Measurements from ENCODE around the gene ISG20L2.

The ISG20L2 gene

DNA sequence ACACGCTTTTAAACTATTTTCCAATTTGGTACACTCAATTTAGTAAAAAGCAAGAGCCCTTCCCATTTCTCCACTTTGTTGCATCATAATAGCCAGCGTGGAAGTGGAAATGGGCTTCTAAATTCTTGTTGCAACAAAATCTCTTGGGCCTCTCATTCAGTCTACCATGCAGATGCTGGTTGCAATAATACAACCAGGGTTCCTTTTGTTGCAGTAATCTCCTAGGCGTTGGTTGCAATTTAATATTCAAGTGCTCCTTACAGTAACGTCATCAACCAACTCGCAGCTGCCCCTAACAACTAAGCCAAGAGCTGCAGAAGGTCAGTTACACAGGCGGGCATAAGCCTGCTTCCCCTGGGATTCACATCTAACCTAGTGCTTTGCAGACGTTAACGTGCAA lies 25.7 kb upstream of the ISG20L2 start:
- DNase-seq (ENCODE audit: low read depth) = no peak

DNA sequence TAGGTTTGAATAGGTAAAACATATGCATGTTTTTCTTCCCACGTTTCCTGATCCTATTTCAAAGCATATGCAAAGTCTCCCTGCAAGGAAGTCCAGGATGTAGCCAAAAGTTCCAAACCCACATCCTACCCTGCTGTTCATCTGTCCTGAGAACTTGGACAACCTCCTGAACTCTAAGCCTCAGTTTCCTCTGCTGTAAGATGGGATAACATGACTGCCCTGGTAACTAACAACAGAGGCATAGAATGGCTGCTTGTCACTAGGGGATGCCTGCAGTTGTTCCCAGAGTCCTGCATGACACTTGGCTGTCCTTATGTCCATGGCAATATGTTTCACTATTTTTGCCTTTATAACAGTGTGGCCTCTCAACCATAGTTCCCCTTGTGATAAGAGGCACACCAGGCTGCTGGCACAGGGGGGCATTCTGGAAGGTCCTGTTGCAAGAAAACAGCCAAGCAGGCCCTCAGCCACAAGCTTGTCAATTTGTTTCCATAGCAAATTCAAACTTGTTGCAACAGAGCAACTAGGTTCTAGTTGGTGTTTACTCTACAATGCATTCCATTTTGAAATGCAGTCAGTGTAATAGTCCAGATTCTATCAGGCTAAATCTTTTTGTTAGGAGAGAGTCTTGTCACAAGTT lies 24.4 kb upstream of the ISG20L2 start:
- DNase-seq (ENCODE audit: low read depth) = no peak

DNA sequence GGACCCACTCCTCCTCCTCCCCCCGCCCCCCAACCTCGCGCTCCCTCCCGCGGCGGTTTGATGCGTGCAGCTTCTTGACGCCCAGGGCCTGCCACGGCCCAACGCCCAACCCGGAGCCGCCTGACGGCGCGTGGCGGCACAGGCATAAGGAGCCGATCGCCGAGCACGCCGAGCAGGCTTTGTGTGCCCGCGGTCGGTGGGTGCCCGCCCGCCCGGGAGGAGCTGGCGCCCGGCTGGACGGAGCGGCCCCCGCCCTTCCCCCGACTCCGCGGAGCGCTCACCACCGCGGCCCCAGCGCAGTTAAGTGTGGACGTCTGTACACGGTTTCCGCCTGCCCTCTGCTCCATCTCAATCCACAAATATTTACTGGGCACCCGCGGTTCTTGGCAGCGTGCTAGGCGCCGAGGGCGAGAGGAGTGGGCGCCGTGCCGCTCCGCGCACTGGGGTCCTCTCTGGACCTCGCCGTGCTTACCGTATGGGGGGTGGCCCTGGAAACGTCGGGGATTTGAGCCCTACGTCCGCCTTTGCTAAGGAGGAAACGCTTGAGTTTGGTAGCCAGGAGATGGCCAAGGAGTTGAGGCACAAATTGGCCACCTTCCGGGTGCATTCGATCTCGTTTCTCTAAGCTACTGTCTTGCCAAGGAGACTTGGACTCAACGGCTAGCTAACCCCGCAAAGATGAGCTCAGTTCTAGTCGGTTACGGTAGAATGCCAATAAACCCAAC lies 23.4 kb upstream of the ISG20L2 start:
- peak; percentile 83 for DNase-seq (ENCODE audit: low read depth)

DNA sequence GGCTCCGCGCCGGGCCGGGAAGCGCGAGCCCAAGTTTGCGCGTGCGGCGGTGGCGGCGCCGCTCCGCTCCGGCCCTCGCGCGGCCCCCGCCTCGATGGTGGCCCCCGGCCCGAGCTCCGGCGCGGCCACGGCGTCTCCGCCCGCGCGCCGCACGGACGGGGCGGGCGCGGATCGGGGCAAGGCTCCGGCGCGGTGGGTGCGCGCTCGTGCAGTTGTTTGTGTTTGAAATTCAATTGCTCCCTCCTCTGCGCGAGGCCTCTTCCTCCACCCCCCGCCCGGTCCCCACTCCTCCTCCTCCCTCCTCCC lies 22.8 kb upstream of the ISG20L2 start, which contains the start of gene HDGF:
Gene HDGF (minus strand): TSS at position 225 of the 306 bp plus-strand sequence. CDS start 246 bp downstream, outside the sequence.
- no peak for DNase-seq (ENCODE audit: low read depth)

DNA sequence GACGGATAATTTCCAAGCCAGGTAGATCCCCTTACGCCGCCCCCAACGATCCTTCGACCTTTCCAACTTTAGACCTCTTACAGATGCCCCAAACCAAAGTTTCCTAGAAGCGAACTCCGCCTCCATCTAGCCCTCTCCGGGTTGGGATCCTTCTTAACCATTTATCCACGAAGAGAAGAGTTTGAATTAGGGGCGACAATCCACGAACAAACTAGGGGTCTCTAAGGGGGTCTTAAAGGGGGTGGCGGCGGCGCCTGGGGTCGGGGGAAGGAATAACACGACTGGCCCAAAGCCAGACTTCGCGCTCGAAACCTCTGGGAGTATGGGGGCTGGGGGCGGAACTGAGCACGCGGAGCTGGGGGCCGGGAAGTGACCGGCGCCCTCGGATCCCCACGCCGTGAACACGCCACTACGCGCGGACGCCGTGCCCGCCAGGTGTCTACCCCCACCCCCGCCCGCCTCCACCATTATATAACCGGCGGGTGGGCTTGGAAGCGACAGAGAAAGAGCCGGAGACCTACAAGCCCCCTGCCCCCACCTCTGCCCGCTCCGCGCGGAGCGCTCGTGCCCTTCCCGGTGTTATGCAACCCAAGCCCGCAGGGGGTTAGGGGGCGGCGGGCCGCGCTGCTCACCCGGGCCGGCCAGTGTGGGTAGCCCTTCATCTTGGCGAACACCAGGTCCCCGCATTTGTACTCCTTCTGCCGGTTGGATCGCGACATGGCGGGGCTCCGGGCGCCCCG lies 22.3 kb upstream of the ISG20L2 start:
- DNase-seq (ENCODE audit: low read depth) = no peak

DNA sequence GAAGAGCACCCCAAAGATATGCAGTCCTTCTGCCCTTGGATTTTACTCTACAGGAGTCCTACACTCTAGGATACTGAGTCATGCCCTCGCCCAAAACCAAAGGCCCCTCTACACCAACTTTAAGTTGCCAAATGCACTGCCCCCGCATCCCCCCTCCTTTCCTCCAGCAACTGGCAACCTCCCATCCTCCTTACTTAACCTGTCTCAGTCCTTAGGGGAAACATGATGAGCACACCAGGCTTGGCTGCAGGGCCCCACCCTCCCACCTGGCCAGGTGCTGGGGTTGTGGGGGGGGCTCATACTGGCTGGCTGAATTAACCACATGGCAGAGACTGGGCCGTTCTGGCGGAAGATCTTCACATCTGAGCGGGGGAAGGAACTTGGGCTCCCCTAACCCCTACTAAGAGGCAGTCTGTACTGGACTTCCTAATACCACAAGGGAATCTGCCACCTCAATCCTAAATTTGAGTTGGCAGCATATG lies 21.7 kb upstream of the ISG20L2 start:
- DNase-seq (ENCODE audit: low read depth) = no peak

DNA sequence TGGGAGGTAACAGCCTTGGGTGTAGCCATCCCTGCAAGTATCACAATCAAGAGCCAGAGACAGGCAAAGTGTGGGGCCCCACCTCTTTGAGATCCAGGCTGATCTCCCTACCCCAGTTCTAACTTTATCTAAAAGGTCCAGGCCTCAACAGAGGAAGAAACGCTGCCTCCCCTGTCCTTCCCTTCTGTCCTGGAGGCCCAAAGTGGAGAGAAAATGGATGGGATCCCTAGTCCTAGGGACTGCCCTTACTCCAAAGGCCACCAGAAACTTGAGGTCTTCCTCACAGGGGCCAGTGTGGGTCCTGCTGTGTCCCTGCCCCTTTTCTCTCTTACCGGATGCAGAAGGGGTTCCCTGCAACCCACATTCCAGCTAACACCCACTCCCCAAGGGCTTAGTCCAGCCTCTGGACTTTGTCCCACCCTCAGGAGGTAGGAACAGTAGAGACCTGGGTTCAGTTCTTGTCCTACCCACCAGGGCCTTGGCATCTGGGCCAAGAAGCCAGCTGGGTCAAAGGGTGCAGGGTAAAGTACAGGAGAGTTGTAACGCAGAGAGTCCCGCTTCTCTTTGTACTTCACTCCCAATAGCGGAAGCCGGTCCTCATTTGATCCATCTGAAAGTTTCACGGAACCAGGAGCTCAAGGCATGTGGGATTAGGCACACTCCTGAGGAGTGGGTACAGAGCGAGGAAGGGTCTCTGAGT lies 21.0 kb upstream of the ISG20L2 start:
- DNase-seq (ENCODE audit: low read depth) = no peak

DNA sequence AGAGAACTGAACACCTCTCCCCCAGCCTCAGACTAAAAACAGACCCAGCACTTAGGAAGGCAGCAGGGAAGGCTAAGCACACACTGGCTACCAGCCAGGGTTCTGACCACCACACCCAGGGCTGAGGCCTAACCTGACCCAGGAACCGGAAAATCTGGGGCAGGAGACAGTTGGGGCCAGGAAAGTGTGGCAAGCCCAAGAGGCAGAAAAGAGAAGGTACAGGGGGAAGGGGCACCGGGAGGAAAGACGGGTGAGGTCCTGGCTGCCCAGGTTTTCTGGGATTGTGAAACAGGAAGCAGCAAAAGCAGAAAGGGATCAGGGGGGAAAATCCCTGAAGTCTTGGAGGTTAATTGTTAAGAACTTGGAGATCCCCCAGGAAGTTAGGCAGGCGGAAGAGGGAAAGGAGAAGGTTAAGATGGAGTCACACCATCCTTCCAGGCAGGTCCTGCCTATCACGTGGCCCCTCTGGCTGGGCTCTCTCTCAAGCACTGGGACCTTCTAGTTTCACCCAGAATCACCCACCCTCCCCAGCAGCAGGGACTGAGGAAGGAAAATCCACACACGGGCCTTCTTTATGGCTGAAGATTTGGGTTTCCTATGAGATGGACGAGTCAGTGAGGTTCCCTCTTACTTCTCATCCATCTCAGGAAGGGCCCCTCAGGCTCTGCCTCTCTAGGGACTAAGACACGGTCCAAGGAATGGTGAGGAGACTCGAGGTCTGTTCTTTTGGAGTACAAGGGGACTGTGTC lies 20.3 kb upstream of the ISG20L2 start:
- DNase-seq (ENCODE audit: low read depth) = no peak

DNA sequence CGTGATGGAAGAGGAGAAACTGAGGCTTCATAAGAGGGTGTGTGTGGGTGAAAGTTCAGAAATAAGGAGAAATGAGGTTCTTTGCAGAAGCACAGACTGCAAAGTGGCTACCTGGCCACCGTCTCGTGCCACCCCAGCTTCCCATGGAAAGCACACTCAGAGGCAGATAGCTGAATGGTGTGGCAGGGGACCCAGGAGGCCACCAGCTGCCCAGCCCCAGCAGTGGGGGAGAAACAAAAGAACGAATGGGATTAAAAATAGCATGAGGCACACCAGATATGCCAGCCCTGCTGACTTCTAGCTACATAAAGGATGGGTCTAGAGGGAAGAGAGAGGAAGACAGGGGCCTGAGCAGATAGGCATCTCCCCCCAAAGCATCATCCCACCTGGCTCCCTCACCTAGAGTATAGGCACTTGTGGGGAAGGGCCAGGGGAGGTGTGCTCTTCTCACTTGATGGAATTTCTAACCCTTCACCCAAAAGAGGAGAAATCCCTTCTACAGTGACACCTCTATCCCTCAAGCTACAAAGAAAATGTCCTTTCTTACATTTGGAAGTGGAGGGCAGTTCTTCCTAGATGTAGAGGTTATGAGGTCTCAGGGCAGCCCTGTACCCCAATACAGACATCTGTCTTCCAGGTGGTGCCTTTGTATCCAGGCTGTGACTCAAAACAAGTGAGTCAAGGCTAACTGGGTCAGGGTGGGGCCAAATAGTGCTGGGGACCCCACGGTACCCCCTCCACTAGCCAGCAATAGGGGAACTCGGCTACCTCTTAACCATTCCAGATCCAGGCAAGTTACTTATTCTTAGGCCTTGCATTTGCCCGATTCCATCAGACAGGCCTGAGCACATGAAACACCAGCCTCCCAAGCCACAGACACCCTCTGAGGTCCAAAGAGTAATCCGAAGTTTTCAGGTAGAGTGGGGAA lies 19.4 kb upstream of the ISG20L2 start:
- DNase-seq (ENCODE audit: low read depth) = no peak

DNA sequence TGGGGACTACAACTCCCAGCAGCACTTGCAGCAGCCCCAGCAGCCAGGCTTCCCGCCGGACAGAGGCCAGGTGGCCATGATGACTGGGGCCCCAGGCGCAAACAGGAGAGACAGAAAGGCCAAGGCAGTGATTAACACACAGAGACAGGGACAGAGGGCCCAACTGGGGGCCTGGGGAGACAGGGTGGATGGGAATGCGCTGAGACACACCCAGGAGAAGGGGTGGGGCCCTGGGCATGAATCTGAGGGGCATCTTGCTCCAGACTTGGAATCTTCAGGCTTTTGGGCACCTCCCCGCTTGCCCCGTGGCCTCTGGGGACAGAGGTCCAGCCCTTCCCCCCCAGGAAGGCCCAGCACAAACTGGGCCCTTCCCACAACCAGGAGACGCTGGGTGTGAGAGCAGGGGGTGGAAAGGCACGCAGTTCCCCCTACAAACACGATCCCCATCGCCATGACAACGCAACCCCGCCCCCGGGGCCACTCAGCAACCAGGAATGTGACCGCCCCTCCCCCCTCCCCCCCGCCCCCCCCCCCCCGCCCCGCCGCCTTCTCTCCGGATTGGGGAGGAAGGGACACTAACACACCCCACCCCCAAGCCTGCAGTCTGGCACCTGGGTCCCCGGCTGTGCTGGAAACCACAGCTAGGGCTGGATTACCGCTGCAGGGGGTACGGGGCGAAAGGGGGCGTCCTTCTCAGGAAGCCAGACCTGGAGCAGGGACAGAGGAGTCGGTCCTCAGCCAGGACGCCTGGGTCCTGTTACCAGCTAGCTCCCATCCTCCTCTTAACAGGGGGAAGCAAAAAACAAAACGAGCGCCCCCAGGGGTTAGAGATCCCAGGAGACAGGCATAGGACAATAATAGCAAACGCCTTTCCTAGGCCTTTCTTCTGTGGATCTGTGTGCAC lies 18.4 kb upstream of the ISG20L2 start:
- peak; percentile 79 for DNase-seq (ENCODE audit: low read depth)

DNA sequence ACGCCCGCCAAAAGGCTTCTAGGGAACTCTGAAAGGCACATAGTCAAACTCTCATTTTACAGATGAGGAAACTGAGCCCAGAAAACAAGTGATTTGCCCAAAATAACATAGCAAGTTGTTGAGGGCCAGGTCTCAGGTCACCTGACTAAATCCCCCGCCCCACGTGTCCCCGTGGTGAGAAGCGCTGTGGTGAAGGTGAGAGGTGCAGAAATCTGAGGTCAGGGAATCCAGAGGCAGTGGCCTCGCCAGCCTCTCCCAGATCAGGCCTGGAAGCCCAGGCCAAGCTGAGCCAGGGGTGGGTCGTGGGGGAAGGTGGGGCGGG lies 17.8 kb upstream of the ISG20L2 start:
- DNase-seq (ENCODE audit: low read depth) = no peak

DNA sequence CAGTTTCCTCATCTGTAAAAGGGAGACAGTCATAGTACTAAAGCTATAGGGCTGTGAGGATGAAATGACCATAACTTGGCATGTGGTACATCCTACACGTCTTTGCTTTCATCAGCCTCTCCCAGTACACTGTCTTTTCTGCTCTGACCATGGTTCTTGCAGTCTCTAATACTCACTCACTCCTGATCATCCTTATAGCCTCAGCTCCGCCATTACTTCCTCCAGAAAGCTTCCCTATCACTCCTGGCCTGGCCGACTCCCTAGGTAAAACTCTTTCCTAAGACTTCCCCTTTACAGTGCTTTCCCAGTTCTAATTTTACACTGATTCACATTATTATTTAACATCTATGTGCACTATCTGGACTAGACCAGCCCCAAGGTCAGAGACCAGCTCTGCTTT lies 17.3 kb upstream of the ISG20L2 start:
- no peak for DNase-seq (ENCODE audit: low read depth)

DNA sequence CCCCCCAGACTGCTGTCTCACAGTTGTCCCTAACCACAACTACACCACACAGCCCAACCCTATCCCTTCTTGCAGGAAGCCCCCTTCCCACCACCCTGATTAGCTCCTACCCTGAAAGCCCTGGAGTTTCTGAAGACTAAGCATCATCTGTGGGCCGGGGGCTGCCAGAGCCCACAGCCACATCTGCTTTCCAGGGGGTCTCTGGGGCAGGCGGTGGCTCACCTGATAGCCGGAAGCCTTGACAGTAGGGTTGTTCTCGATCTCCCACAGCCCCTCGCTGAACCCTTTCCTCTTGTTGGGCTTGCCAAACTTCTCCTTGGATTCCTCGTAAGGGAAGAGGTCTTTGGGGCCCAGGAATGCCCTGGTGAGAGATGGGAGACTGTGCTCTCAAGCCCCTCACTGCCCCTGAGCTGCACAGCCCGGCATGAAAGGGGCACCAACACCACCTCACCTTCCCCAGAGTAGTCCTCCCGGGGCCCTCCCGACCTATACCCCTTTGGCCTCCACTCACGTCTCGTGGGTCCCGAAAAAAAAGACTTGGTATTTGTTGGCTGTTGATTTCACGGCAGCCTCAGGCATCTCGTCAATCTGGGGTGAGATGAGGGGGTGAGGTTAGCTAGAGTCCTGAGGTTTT lies 16.3 kb upstream of the ISG20L2 start:
- DNase-seq (ENCODE audit: low read depth) = no peak

DNA sequence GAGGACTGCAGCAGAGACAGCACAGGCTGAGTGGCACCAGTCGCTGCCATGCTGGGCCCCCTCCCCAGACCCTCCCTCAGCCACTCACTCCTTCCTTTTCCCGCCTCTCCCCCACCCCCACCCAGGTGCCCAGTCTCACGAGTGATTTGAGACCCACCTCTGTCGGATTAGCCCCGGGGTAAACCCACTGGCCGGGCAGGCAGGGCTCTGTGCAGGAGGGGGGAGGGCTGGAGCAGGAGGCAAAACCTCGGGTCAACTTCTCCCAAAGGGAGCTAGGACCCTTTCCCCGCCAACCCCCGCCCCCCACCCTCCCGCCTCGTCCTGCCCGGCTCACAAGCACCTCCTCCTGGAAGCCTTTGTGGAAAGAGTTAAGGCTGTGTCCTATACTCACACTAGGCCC lies 15.8 kb upstream of the ISG20L2 start:
- DNase-seq (ENCODE audit: low read depth) = no peak

DNA sequence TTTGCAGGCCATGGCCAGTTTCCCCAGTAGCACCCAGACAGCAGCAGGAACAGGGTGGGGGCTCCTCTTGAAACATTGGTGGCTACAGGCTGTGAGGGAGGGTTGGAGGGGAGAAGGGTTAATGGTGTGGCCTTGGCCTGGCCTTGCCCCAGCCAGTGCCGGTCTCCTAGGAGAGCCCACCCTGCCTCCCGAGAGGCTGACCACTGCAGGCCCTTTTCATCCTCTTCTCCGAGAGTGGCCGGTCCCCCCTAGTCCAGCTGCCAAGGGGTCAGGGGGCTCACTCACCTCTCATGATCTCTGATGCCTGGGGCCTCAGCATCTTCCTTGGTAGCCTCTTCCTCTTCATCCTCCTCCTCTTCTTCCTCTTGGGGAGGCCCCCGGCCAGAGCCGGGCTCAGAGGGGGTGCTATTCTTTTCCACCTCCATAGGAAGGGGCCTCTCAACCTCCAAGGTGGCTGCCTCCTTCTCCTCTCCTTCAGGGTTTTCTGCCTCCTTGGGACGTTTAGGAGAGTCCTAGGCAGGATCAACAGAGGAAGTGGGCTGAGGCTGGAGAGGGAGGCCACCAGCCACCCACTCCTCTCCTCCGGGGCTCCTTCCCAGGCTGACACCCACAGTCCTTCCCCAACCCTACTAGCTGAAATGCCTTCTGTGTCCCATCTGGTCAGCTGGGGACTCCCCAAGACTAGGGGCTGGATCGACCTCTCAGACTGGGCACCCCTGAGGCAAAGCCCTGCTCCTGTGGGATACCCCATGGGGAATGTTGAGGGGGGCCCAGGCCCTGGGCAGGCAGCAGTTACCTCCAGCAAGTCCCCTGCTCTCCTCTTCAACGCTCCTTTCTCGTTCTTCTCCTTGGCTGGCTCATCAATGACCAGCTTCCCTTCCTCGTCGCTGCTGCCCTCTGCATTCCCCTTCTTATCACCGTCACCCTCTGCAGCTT lies 15.1 kb upstream of the ISG20L2 start:
- no peak for DNase-seq (ENCODE audit: low read depth)

DNA sequence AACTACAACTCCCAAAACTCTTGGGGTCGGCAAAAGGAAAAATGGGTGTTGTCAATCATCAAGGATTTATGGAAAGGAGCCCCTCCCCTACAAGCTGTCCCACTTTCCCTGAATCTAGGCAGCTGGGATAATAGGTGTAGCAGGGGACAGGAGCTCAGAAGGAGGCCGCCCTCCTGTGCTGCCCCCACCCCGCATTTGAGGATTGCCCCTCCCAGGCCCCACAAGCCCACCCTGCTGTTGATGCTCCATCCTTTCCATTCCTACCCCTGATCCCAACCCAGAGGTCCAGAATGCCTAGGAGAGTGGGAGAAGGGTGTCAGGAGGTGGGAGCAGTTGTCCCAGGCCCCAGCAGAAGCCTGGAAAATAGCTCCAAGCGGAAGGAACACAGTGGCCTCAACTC lies 14.2 kb upstream of the ISG20L2 start:
- DNase-seq (ENCODE audit: low read depth) = no peak

DNA sequence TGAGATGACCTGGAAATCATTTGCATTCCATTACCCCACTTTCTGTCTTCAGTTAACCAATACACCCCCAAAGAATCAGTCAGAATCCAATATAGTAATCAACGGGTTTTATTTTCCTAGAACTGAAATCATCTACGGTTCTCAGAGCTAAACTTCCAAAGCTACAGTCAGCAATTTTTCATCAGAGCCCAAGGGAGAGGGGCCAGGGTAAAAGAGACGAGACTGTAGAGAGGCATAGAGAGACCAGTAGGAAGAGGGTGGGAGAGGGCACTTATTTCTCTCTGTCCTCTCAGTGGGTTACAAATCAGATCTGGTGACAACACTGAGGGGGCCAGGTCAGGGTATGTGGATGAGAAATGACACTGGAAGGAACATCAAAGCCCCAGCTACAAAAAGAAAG lies 13.5 kb upstream of the ISG20L2 start:
- no peak for DNase-seq (ENCODE audit: low read depth)

DNA sequence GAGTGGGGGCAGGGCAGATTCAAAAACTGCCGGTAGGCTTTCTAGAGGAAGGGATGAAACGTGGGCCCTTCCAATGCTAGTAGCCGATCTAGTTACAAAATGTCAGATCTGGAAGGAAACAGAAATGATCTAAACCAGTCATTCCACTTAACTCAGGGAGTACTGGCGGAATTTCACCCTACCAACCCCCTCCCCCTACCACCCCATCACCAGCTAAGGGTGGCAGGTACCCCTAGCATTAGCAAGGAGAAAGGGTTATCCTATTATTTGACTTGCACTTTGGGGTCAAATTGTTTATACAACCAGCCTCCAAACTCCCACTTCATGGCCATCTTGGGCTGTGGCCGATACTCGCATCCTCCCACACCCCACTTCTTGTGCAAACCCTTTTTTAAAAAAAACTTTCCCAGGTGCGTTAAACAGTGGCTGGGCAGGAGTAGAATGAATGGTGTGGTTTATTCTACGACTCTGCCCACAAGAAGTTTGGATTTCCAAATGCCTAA lies 13.0 kb upstream of the ISG20L2 start:
- DNase-seq (ENCODE audit: low read depth) = no peak

All from HS-27A (cell line).